Stimulated activated CD4-positive, alpha-beta T cell treated with anti-CD3 and anti-CD28 coated beads, Interleukin-12 subunit alpha, Interleukin-12 subunit beta, amount 100 ng/mL, for 48 hours (primary cell): ENCODE measurements around the gene LPP.
A peak's percentile ranks its signal among the peaks of the same experiment; 100 is the strongest.

Experiments
- DNase-seq, 3 donors: peaks; one replicate each; pipeline ENCODE4 v3.0.0-alpha.2; 2020; ENCODE audit warnings: low read depth in 2 of 3, low spot score in 1 of 3

Gene LPP

GRCh38 chr3:188577539-188577938 lies 423.6 kb downstream of the LPP start:
- no peak for DNase-seq

DNA sequence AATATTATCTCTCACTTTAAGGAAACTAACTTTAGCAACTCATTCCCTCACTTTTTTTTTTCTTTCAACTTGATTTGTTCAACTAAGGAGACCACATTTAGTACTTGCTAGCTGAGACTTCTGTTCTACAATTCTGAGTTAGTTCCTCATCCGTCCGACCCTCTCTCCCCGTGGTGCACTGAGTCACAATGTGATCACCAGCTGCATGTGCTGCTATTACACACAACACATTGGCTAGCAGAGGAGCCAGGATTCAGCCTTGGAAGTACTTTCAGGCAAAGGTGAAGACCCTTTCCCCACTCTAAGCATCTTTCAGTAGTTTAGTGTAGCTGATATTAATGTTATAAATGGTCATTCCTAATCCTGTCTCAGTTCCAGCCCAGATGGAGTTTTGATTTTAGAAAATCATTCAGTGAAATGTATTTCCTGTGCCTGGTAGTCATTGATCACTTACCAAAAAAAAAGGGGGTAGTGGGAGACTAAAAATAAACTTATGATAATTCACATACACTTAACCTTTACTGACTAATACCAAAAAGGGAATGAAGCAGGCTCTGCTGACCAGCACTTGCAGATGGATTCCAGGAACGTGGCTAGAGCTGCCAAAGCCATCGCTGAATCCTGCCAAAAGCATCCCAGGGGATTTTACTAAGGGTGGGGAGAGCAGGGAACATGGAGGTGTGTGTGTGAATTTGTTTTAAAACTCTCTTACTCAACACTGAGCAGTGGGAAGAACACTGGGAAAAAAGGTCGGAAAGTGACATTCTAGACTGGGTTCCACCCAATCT lies 424.8 kb downstream of the LPP start:
- peak in 2 of 3 donors; percentile 9 to 14 for DNase-seq

- DNase-seq: no peak
Measured at GRCh38 chr3:188580223-188580622, 426.3 kb downstream of the LPP start.

GRCh38 chr3:188580659-188581058 lies 426.7 kb downstream of the LPP start:
- DNase-seq: no peak

- no peak for DNase-seq
Measured at GRCh38 chr3:188581365-188581764, 427.4 kb downstream of the LPP start.

GRCh38 chr3:188581792-188582191 lies 427.8 kb downstream of the LPP start:
- DNase-seq: no peak

GRCh38 chr3:188583341-188584161 lies 429.6 kb downstream of the LPP start:
- peak; percentile 26 to 27 (median 26) for DNase-seq

DNA sequence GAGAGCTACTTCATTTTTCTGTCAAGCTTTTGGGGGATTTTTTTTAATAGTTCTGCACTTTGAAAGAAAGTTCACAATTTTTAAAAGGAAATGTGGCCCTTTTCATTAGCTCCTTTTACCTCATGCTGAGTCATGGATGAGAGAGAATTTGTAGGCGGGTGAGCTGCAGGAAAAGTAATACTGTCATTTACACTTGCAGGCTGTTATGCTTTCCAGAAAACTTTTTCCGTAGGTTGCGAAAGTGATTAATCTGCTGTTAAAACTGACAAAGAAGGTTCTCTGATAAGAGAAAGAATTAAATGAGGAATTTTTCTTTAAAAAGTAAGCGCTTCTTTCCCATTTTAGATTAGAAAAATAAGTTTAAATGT lies 430.2 kb downstream of the LPP start:
- peak in 2 of 3 donors; percentile 7 to 27 for DNase-seq

- DNase-seq: no peak
Measured at GRCh38 chr3:188584958-188585689, 431.2 kb downstream of the LPP start.

DNA sequence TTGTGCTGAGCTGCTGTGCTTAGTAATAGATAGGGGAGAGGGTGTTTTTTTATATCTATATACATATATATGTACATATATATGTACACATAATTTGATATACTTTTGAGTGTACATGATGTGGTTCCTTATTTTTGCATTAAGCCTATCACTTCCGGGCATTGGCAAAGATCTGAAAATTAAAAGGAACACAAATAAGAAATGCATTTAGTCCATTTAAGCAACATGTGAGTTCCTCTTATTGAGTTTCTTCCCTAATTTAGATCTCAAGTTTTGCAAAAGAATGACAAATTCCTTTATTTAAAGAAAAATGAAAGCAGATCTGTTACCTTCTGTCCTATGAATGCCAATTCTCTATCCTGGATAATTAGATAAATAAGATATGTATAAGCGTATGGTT lies 435.1 kb downstream of the LPP start:
- DNase-seq: no peak

GRCh38 chr3:188589771-188590170 lies 435.8 kb downstream of the LPP start:
- DNase-seq: no peak

DNA sequence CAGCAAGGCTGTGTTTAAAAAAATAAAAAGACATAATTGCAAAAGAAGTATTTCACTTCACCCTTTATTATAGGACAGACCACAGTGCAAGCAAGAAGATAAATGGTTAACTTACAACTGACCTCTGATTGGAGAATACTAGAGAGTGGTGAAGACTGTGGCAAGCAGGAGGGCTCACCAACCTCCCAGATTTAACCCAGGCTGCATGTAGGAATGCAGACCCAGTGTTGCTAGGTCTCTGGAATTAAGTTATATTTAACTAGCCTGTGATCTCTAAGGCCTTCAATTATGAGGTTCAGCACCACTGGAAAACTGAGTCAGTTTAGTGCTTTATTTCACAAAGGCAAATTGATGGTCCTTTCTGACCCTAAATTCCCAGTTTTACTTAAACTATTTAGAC lies 436.6 kb downstream of the LPP start:
- no peak for DNase-seq

DNA sequence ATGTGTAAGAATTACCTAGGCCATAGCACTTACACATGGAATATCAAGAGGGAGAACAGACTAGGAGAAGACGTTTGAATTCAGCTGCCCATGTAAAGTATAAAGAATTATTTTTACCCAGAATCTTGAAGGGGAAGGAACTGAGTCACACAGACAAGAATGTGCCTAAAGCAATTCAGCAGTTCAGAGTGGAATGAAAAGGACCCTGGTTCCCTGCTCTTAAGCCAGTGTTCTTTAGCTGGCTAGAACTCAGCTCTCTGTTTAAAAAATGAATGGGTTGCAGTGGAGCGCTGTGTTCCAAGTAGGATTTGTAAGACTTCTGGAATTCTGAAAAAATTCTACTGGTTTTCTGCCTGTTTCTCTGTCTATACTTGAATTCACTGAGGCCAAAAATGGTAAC lies 440.2 kb downstream of the LPP start:
- DNase-seq: no peak

GRCh38 chr3:188595890-188596376 lies 442.0 kb downstream of the LPP start:
- DNase-seq: no peak

- DNase-seq: no peak
Measured at GRCh38 chr3:188598894-188599293, 444.9 kb downstream of the LPP start.

GRCh38 chr3:188602111-188602510 lies 448.2 kb downstream of the LPP start:
- no peak for DNase-seq

DNA sequence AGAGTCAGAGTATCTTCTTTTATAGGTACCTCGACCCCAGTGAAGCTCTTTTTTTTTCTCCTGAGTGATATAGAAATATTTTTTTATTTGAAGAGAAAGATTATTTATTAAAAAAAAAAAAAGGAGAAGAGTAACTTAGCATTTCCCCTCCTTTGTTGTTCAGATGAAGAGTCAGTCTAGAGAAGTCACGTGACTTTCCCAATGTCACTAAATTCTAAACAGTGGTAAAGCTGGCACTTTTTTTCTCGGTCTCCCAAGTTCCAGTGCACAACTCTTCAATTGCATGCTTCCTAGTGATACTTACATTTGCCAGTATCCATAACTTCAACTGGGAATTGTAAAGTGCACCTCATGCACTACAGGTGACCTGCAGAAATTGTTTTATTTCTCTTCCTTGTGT lies 448.7 kb downstream of the LPP start:
- no peak for DNase-seq

GRCh38 chr3:188604651-188605050 lies 450.7 kb downstream of the LPP start:
- DNase-seq: no peak

GRCh38 chr3:188605231-188605630 lies 451.3 kb downstream of the LPP start:
- DNase-seq: no peak

- DNase-seq: no peak
Measured at GRCh38 chr3:188605905-188606304, 451.9 kb downstream of the LPP start.

GRCh38 chr3:188607805-188608315 lies 453.9 kb downstream of the LPP start:
- DNase-seq: no peak
